IMR-90 (cell line): ENCODE measurements around the gene EID1. TPM values are rescaled to one million over a fixed set of nuclear protein-coding genes. Genes with fewer than 3 reads are reported as not detected.

Source experiments
- ATAC-seq: fragments of 200-7000 bp; cut with Tn5 transposase; 2 replicates; pipeline ENCODE4 v1.9.1; 2020; ENCODE audit warnings: low read depth, mild to moderate bottlenecking, moderate library complexity
- BruUV-seq: library from RNA; stranded (reverse); fragments of 400-500 nt; replicated peaks from 2 replicates; lab custom pipeline; 2021; lab: Mats Ljungman, UMichigan
- CTCF ChIA-PET: fragments of 300-600 bp; formaldehyde crosslinking; extraction: SDS; loops from one replicate; lab custom pipeline; 2021; ENCODE audit warnings: antibody characterized with exemption; lab: Yijun Ruan, JAX
- POLR2A ChIA-PET: fragments of 300-600 bp; sonication (Branson Sonifier 250); formaldehyde crosslinking; loops from one replicate; lab custom pipeline; 2022; ENCODE audit warnings: antibody characterized with exemption; ENCODE audit not compliant: unreplicated experiment; lab: Charles Lee
- DNase-seq: peaks from one replicate; pipeline ENCODE4 v3.0.0; 2013
- H2AFZ ChIP-seq: replicated peaks from 2 replicates; pipeline ENCODE3; 2013; ENCODE audit warnings: low read length, mild to moderate bottlenecking; ENCODE audit not compliant: poor library complexity
- H2AK5ac ChIP-seq: 2 replicates; pipeline ENCODE4 v1.6.1; 2013; ENCODE audit warnings: low read depth, low read length, inconsistent platforms
- H2AK9ac ChIP-seq: replicated peaks from 2 replicates; pipeline ENCODE3; 2013; ENCODE audit warnings: mild to moderate bottlenecking, low read depth, low read length, moderate library complexity; ENCODE audit not compliant: poor library complexity
- H2BK120ac ChIP-seq: 2 replicates; pipeline ENCODE4 v1.6.1; 2013; ENCODE audit warnings: low read depth, low read length, inconsistent platforms
- H2BK15ac ChIP-seq: 3 replicates; pipeline ENCODE4 v1.6.1; 2013; ENCODE audit warnings: low read depth, low read length, inconsistent platforms
- H2BK20ac ChIP-seq: 2 replicates; pipeline ENCODE4 v1.6.1; 2013; ENCODE audit warnings: low read depth, mild to moderate bottlenecking, inconsistent platforms, low read length, moderate library complexity
- H2BK5ac ChIP-seq: 2 replicates; pipeline ENCODE4 v1.6.1; 2013; ENCODE audit warnings: mild to moderate bottlenecking, low read depth, low read length, inconsistent platforms; ENCODE audit not compliant: poor library complexity, severe bottlenecking
- H3K14ac ChIP-seq: replicated peaks from 2 replicates; pipeline ENCODE4 v1.6.1; 2013; ENCODE audit warnings: low read depth, low read length, inconsistent platforms
- H3K18ac ChIP-seq: 2 replicates; pipeline ENCODE4 v1.6.1; 2013; ENCODE audit warnings: low read depth, low read length, control low read depth
- H3K23ac ChIP-seq: 2 replicates; pipeline ENCODE4 v1.6.1; 2013; ENCODE audit warnings: low read depth, low read length, inconsistent platforms
- H3K27ac ChIP-seq: 2 replicates; pipeline ENCODE4 v1.5.1; 2013; ENCODE audit warnings: mild to moderate bottlenecking, control low read depth, low read length; ENCODE audit not compliant: insufficient read depth
- H3K27me3 ChIP-seq: 2 replicates; pipeline ENCODE4 v1.6.1; 2013; ENCODE audit warnings: low read length; ENCODE audit not compliant: control insufficient read depth, insufficient read depth
- H3K36me3 ChIP-seq: 2 replicates; pipeline ENCODE4 v1.6.1; 2013; ENCODE audit warnings: low read length, mixed read lengths; ENCODE audit not compliant: control insufficient read depth, insufficient read depth
- H3K4ac ChIP-seq: 2 replicates; pipeline ENCODE4 v1.6.1; 2013; ENCODE audit warnings: low read depth, low read length, inconsistent platforms
- H3K4me1 ChIP-seq: 2 replicates; pipeline ENCODE4 v1.6.1; 2013; ENCODE audit warnings: low read length, mixed read lengths; ENCODE audit not compliant: control insufficient read depth, insufficient read depth
- H3K4me2 ChIP-seq: 2 replicates; pipeline ENCODE4 v1.6.1; 2013; ENCODE audit warnings: low read depth, mild to moderate bottlenecking, control low read depth, low read length, moderate library complexity
- H3K4me3 ChIP-seq: 2 replicates; pipeline ENCODE4 v1.5.1; 2013; ENCODE audit warnings: low read depth, mild to moderate bottlenecking, control low read depth, low read length, moderate library complexity; ENCODE audit not compliant: insufficient read depth
- H3K56ac ChIP-seq: 2 replicates; pipeline ENCODE4 v1.6.1; 2013; ENCODE audit warnings: low read length, inconsistent platforms; ENCODE audit not compliant: insufficient read depth; ENCODE audit errors: extremely low read depth
- H3K79me1 ChIP-seq, 2 experiments: 2 replicates each; pipeline ENCODE4 v1.6.1; 2013; ENCODE audit warnings: low read length in 2 of 2, inconsistent platforms in 1 of 2, low read depth in 1 of 2
- H3K9ac ChIP-seq: 2 replicates; pipeline ENCODE4 v1.6.1; 2013; ENCODE audit warnings: low read depth, low read length, control low read depth
- H3K9me1 ChIP-seq: 2 replicates; pipeline ENCODE4 v1.6.1; 2013; ENCODE audit warnings: low read length, inconsistent platforms; ENCODE audit not compliant: insufficient read depth
- H3K9me3 ChIP-seq: 2 replicates; pipeline ENCODE4 v1.6.1; 2013; ENCODE audit warnings: low read length; ENCODE audit not compliant: control insufficient read depth, insufficient read depth
- H4K20me1 ChIP-seq: 2 replicates; pipeline ENCODE4 v1.6.1; 2013; ENCODE audit warnings: low read length, inconsistent platforms; ENCODE audit not compliant: insufficient read depth
- H4K5ac ChIP-seq: 2 replicates; pipeline ENCODE4 v1.6.1; 2013; ENCODE audit warnings: mild to moderate bottlenecking, low read depth, low read length, control low read depth
- H4K8ac ChIP-seq, 2 experiments: 2 replicates each; pipeline ENCODE4 v1.6.1; 2013; ENCODE audit warnings: low read depth in 2 of 2, low read length in 2 of 2, control low read depth in 1 of 2, inconsistent platforms in 1 of 2
- H4K91ac ChIP-seq: 2 replicates; pipeline ENCODE4 v1.6.1; 2013; ENCODE audit warnings: low read depth, low read length, inconsistent platforms; ENCODE audit not compliant: insufficient read depth
- FOS ChIP-seq: fragments of 150-350 bp; IDR thresholded peaks from 2 replicates; pipeline ENCODE4 v1.6.1; 2016; ENCODE audit warnings: low read depth, low read length
- MXI1 ChIP-seq: IDR thresholded peaks from 2 replicates; pipeline ENCODE4 v1.6.1; 2012; ENCODE audit warnings: low read depth, mild to moderate bottlenecking, low read length, moderate library complexity, borderline replicate concordance
- POLR2A ChIP-seq: IDR thresholded peaks from 2 replicates; pipeline ENCODE4 v1.6.1; 2012; ENCODE audit warnings: mild to moderate bottlenecking, low read depth, low read length
- RAD21 ChIP-seq: IDR thresholded peaks from 2 replicates; pipeline ENCODE4 v1.6.1; 2012; ENCODE audit warnings: low read length, improper control_type of control experiment
- USF2 ChIP-seq: fragments of 150-350 bp; IDR thresholded peaks from 2 replicates; pipeline ENCODE4 v1.6.1; 2017; ENCODE audit warnings: mild to moderate bottlenecking, antibody characterized with exemption, low read length, low read depth
- WGBS, 2 experiments: methylation state at CpG; one replicate each; pipeline versions ENCODE4 v1.1.5 to v1.1.7; 2013; ENCODE audit warnings: missing lambda C conversion rate in 2 of 2; ENCODE audit not compliant: insufficient read length in 1 of 2; ENCODE audit errors: extremely low coverage in 2 of 2; 5-methylcytosine and 5-hydroxymethylcytosine counted together
- dilution Hi-C: fragments of 300-500 bp; cut with HindIII; formaldehyde crosslinking; loops from one replicate; pipeline ENCODE4 v1.14.3; 2018; ENCODE audit warnings: low sequenced_read_pairs; ENCODE audit not compliant: unreplicated experiment
- in situ Hi-C: fragments of 300-500 bp; cut with MboI; formaldehyde crosslinking; loops from 3 replicates; pipeline ENCODE4 v1.14.3; 2019; ENCODE audit warnings: low sequenced_read_pairs, inconsistent platforms, mixed read lengths
- intact Hi-C: fragments of 100-400 bp; cut with micrococcal nuclease; formaldehyde crosslinking; loops from 2 replicates; pipeline ENCODE4 v1.10.0; 2022
- polyA plus RNA-seq, 3 experiments: library from polyadenylated mRNA; depleted of rRNA; stranded (reverse); fragments of >200 nt; gene quantifications; 2 replicates each; pipeline ENCODE4 v1.2.3, GENCODE V29; 2012; ENCODE audit warnings: low replicate concordance in 1 of 3
- total RNA-seq: library from RNA; depleted of rRNA; stranded (reverse); fragments of >200 nt; gene quantifications from 2 replicates; pipeline ENCODE4 v1.2.3, GENCODE V29; 2012

The EID1 gene
- total and polyA plus RNA-seq, 2 of the 4 experiments (the other 2 are of a cell fraction): 147 to 162 TPM

- Histone ChIP-seq H3K9ac (peak overlapping the region; percentile 55; the same call in 1 of the 2 replicates), H3K4me2 (peak overlapping the region; percentile 76), H3K9me1 (peaks cover 14% of the 10 kb centered on the region), H2BK20ac (peak overlapping the region; percentile 98), H2AK5ac (peak overlapping the region; percentile 94; the same call in 1 of the 2 replicates), H2AK9ac (peak overlapping the region; percentile 0), H3K4me1 (peaks cover 25% of the 10 kb centered on the region), H3K27me3 (no peaks in the 10 kb centered on the region), H2BK120ac (peak overlapping the region; percentile 90), H4K5ac (peak overlapping the region; percentile 93), H2BK5ac (peak overlapping the region; percentile 93), H3K4me3 (no peak overlapping the region), H3K56ac (peak overlapping the region; percentile 90), H3K14ac (peak overlapping the region; percentile 93), H3K18ac (peak overlapping the region; percentile 97), H4K8ac (peak overlapping the region; percentile 62 to 80), H3K27ac (peak overlapping the region; percentile 96), H3K4ac (peak overlapping the region; percentile 92), H2AFZ (peak overlapping the region; percentile 1), H4K20me1 (no peaks in the 10 kb centered on the region), H3K9me3 (no peaks in the 10 kb centered on the region), H3K79me1 (peaks cover 5 to 25% of the 10 kb centered on the region in 2 experiments; a peak in 2 of 4 replicates), H2BK15ac (peak overlapping the region; percentile 84), H3K36me3 (no peaks in the 10 kb centered on the region), H3K23ac (peak overlapping the region; percentile 80; the same call in 1 of the 2 replicates), H4K91ac (peak overlapping the region; percentile 95)
- BruUV-seq: no TSS peak
- intact Hi-C loops (loop anchor here (5.0 to 10.0 kb wide), 3 partner anchors 181 to 1449 kb away; partner anchors contain the start of gene SECISBP2L), dilution Hi-C loops (no loop called here), in situ Hi-C loops (loop anchor here (5.0 to 25.0 kb wide), 4 partner anchors 286 to 1279 kb away; partner anchors contain the start of gene FGF7)
- ATAC-seq: peak; percentile 84
- TF ChIP-seq MXI1 (no peak), RAD21 (0 out of 2 replicates have a peak, but pooled peaks have one; percentile 13), USF2 (no peak), POLR2A (peak; percentile 28; the same call in 1 of the 2 replicates), FOS (no peak)
- peak; percentile 58 for DNase-seq
- WGBS, 2 experiments: 0% methylated on average over 1 of the region's 2 CpGs; no CpG with 5 or more reads in 1 of the 2 experiments
- ChIA-PET CTCF (interaction anchor here (2.0 kb wide), 1 partner anchor 100 kb away, joined by 5 read pairs; no protein-coding TSS in a partner anchor), POLR2A (interaction anchor here (0.9 kb wide), 1 partner anchor 12 kb away, joined by 4 read pairs; the partner anchor contains the start of gene EID1)
These were observed 11.8 kb upstream of the EID1 start for GRCh38 chr15:48866141-48866563.
